SK-N-SH (cell line): ENCODE results near the gene EIF4E. TPM values are rescaled to one million over a fixed set of nuclear protein-coding genes. Genes with fewer than 3 reads are reported as not detected.

Experiments
- CTCF ChIA-PET: fragments of 300-600, 350-600 bp; formaldehyde crosslinking; extraction: SDS; loops from one replicate; lab custom pipeline; 2021; lab: Yijun Ruan, JAX
- POLR2A ChIA-PET: fragments of 350-600 bp; sonication (Branson Sonifier 250); formaldehyde crosslinking; extraction: SDS; loops from one replicate; lab custom pipeline; 2020; ENCODE audit warnings: antibody characterized with exemption, inconsistent platforms; lab: Yijun Ruan, JAX
- DNase-seq: peaks from one replicate; pipeline ENCODE4 v3.0.0; 2012
- H2AFZ ChIP-seq: fragments of 200-600 bp; sonication (generic); 2 replicates; pipeline ENCODE4 v1.8.1; 2016; ENCODE audit warnings: antibody characterized with exemption, mild to moderate bottlenecking, low read depth
- H3F3A ChIP-seq: fragments of 200-600 bp; sonication (generic); replicated peaks from 2 replicates; pipeline ENCODE3; 2016; ENCODE audit warnings: antibody characterized with exemption, mild to moderate bottlenecking; ENCODE audit not compliant: insufficient read depth
- H3K27ac ChIP-seq, 2 experiments: fragments of 200-500 bp in 1 of 2; fragments of 200-600 bp in 1 of 2; sonication (Bioruptor generic) in 1 of 2; sonication (generic), shearing (Covaris generic) in 1 of 2; 2 replicates each; pipeline versions ENCODE4 v1.5.1 to v1.6.1; 2014 to 2016; ENCODE audit warnings: low read depth in 2 of 2, inconsistent platforms in 1 of 2, low read length in 1 of 2, mild to moderate bottlenecking in 1 of 2, mixed read lengths in 1 of 2
- H3K27me3 ChIP-seq: fragments of 200-600 bp; sonication (generic), shearing (Covaris generic); 2 replicates; pipeline ENCODE4 v1.6.1; 2016; ENCODE audit warnings: mixed run types; ENCODE audit not compliant: insufficient read depth
- H3K36me3 ChIP-seq, 2 experiments: fragments of 200-500 bp in 1 of 2; fragments of 200-600 bp in 1 of 2; sonication (Bioruptor generic) in 1 of 2; sonication (generic) in 1 of 2; replicated peaks in 1 of 2; 2 replicates each; pipeline versions ENCODE3 to v1.5.1; 2014 to 2016; ENCODE audit warnings: low read length in 1 of 2, mild to moderate bottlenecking in 1 of 2; ENCODE audit not compliant: insufficient read depth in 2 of 2, control insufficient read depth in 1 of 2
- H3K4me1 ChIP-seq, 2 experiments: fragments of 200-500 bp in 1 of 2; fragments of 200-600 bp in 1 of 2; sonication (Bioruptor generic) in 1 of 2; sonication (generic), shearing (Covaris generic) in 1 of 2; 2 replicates each; pipeline versions ENCODE4 v1.5.1 to v1.6.1; 2014 to 2016; ENCODE audit warnings: low read depth in 1 of 2, low read length in 1 of 2, mixed run types in 1 of 2; ENCODE audit not compliant: insufficient read depth in 2 of 2, control insufficient read depth in 1 of 2
- H3K4me2 ChIP-seq: fragments of 200-600 bp; sonication (generic), shearing (Covaris generic); 2 replicates; pipeline ENCODE4 v1.6.1; 2017; ENCODE audit warnings: mixed run types
- H3K4me3 ChIP-seq, 2 experiments: fragments of 200-500 bp in 1 of 2; fragments of 200-600 bp in 1 of 2; sonication (Bioruptor generic) in 1 of 2; sonication (generic), shearing (Covaris generic) in 1 of 2; 2 replicates each; pipeline versions ENCODE4 v1.5.1 to v1.8.1; 2014 to 2016; ENCODE audit warnings: low read depth in 2 of 2, inconsistent platforms in 1 of 2, low read length in 1 of 2, mild to moderate bottlenecking in 1 of 2, mixed read lengths in 1 of 2, moderate library complexity in 1 of 2
- H3K79me2 ChIP-seq: fragments of 200-600 bp; sonication (generic); 2 replicates; pipeline ENCODE4 v1.8.1; 2017; ENCODE audit warnings: mild to moderate bottlenecking; ENCODE audit not compliant: insufficient read depth
- H3K9ac ChIP-seq: fragments of 200-600 bp; sonication (generic); 2 replicates; pipeline ENCODE4 v1.6.1; 2017; ENCODE audit warnings: mixed run types
- H3K9me2 ChIP-seq: fragments of 200-600 bp; sonication (generic); 2 replicates; pipeline ENCODE4 v1.6.1; 2017; ENCODE audit warnings: mixed run types
- H3K9me3 ChIP-seq: fragments of 200-600 bp; sonication (generic); 2 replicates; pipeline ENCODE4 v1.6.1; 2017; ENCODE audit warnings: mixed run types, mild to moderate bottlenecking, moderate library complexity
- H4K20me1 ChIP-seq: fragments of 200-600 bp; sonication (generic); 2 replicates; pipeline ENCODE4 v1.6.1; 2017; ENCODE audit warnings: mild to moderate bottlenecking, mixed run types; ENCODE audit not compliant: insufficient read depth
- CHD2 ChIP-seq: fragments of 150-350 bp; IDR thresholded peaks from 2 replicates; pipeline ENCODE4 v1.6.1; 2018; ENCODE audit warnings: low read length; ENCODE audit not compliant: partially characterized antibody
- ELF1 ChIP-seq: IDR thresholded peaks from 2 replicates; pipeline ENCODE4 v1.4.0; 2012
- EP300 ChIP-seq, 2 experiments: IDR thresholded peaks; 2 replicates each; pipeline versions ENCODE4 v1.4.0 to v1.6.1; 2012; ENCODE audit warnings: borderline replicate concordance in 1 of 2, low read depth in 1 of 2, low read length in 1 of 2
- EZH2phosphoT487 ChIP-seq: fragments of 200-600 bp; sonication (generic); IDR thresholded peaks from 2 replicates; pipeline ENCODE4 v1.6.1; 2017; ENCODE audit warnings: low read depth, mixed run types, mild to moderate bottlenecking, antibody characterized with exemption, moderate library complexity, borderline replicate concordance
- GABPA ChIP-seq: IDR thresholded peaks from 2 replicates; pipeline ENCODE4 v1.4.0; 2012; ENCODE audit warnings: low read depth, mild to moderate bottlenecking
- GATA2 ChIP-seq: sonication (generic); formaldehyde crosslinking; IDR thresholded peaks from 2 replicates; pipeline ENCODE4 v1.5.0; 2020; ENCODE audit warnings: mild to moderate bottlenecking, missing genetic modification reagents
- JUND ChIP-seq: IDR thresholded peaks from 2 replicates; pipeline ENCODE4 v1.4.0; 2012
- MEF2A ChIP-seq: IDR thresholded peaks from 2 replicates; pipeline ENCODE4 v1.4.0; 2012; ENCODE audit warnings: low read depth, borderline replicate concordance
- MXI1 ChIP-seq: IDR thresholded peaks from 2 replicates; pipeline ENCODE4 v1.6.1; 2012; ENCODE audit warnings: mild to moderate bottlenecking, low read depth, low read length, improper control_type of control experiment
- NFIC ChIP-seq: IDR thresholded peaks from 2 replicates; pipeline ENCODE4 v1.4.0; 2012; ENCODE audit warnings: borderline replicate concordance
- POLR2AphosphoS5 ChIP-seq: IDR thresholded peaks from 2 replicates; pipeline ENCODE4 v1.6.1; 2012; ENCODE audit warnings: low read depth, low read length
- RAD21 ChIP-seq: IDR thresholded peaks from 2 replicates; pipeline ENCODE4 v1.6.1; 2012; ENCODE audit warnings: mild to moderate bottlenecking, low read length
- RCOR1 ChIP-seq: fragments of 150-350 bp; IDR thresholded peaks from 2 replicates; pipeline ENCODE4 v1.6.1; 2017; ENCODE audit warnings: antibody characterized with exemption, low read length
- SMC3 ChIP-seq: IDR thresholded peaks from 2 replicates; pipeline ENCODE4 v1.6.1; 2012; ENCODE audit warnings: low read depth, low read length, improper control_type of control experiment
- TAF1 ChIP-seq: IDR thresholded peaks from 2 replicates; pipeline ENCODE4 v1.6.1; 2012; ENCODE audit warnings: low read depth, mild to moderate bottlenecking, low read length, moderate library complexity, borderline replicate concordance
- TEAD4 ChIP-seq: IDR thresholded peaks from 2 replicates; pipeline ENCODE4 v1.4.0; 2012; ENCODE audit warnings: mild to moderate bottlenecking, borderline replicate concordance; ENCODE audit not compliant: insufficient read depth
- USF1 ChIP-seq: IDR thresholded peaks from 2 replicates; pipeline ENCODE4 v1.4.0; 2012; ENCODE audit warnings: low read depth, borderline replicate concordance
- YY1 ChIP-seq: IDR thresholded peaks from 2 replicates; pipeline ENCODE4 v1.4.0; 2012; ENCODE audit warnings: low read depth, mild to moderate bottlenecking
- WGBS: methylation state at CpG from one replicate; pipeline ENCODE4 v1.1.6; 2017; ENCODE audit warnings: low lambda C conversion rate; 5-methylcytosine and 5-hydroxymethylcytosine counted together
- polyA plus RNA-seq, 3 experiments: library from polyadenylated mRNA; depleted of rRNA; stranded (reverse); fragments of >200 nt; gene quantifications; 2 replicates each; pipeline ENCODE4 v1.2.3, GENCODE V29; 2012
- TF ChIP-seq, protein P1 (sequence below): fragments of 200-600 bp; sonication (generic); IDR thresholded peaks from 2 replicates; pipeline ENCODE4 v1.6.1; 2017; ENCODE audit warnings: antibody characterized with exemption, mild to moderate bottlenecking, moderate library complexity
- TF ChIP-seq, protein P2 (sequence below): fragments of 150-350 bp; IDR thresholded peaks from 2 replicates; pipeline ENCODE4 v1.6.1; 2017; ENCODE audit warnings: antibody characterized with exemption, low read length, low read depth, borderline replicate concordance

Gene EIF4E
- polyA plus RNA-seq, 1 of the 3 experiments (the other 2 are of a cell fraction), result 59.8 TPM

- H3K27ac ChIP-seq, result no peak overlapping the region
- TF ChIP-seq MEF2A (no peak), NFIC (no peak)
- H3K36me3 ChIP-seq, result no peaks in the 10 kb centered on the region
- no peak overlapping the region for H2AFZ ChIP-seq
- no peaks in the 10 kb centered on the region for H3K9me3 ChIP-seq
- 81% methylated on average over 3 of the region's 3 CpGs for WGBS
- H3F3A ChIP-seq, result no peaks in the 10 kb centered on the region
- no peak overlapping the region for H3K4me2 ChIP-seq
- ChIA-PET CTCF (interaction anchor here (0.8 to 2.8 kb wide), 4 partner anchors 13 to 438 kb away, joined by 3 to 12 read pairs (median 4); partner anchors contain the start of gene METAP1), POLR2A (no interaction called here)
- no peaks in the 10 kb centered on the region for H3K79me2 ChIP-seq
- no peaks in the 10 kb centered on the region for H4K20me1 ChIP-seq
- no peaks in the 10 kb centered on the region for H3K9me2 ChIP-seq
- no peak overlapping the region for H3K4me3 ChIP-seq
- no peaks in the 10 kb centered on the region for H3K27me3 ChIP-seq
- no peak overlapping the region for H3K9ac ChIP-seq
- H3K4me1 ChIP-seq, result peaks cover 3 to 6% of the 10 kb centered on the region in 2 experiments; a peak in 3 of 4 replicates
- no peak for DNase-seq
Measured at GRCh38 chr4:98966926-98967325, 38.0 kb upstream of the EIF4E start.

GRCh38 chr4:98963538-98964433 lies 34.9 kb upstream of the EIF4E start:
- Histone ChIP-seq H3K79me2 (no peaks in the 10 kb centered on the region), H4K20me1 (no peaks in the 10 kb centered on the region), H2AFZ (peak overlapping the region; percentile 23), H3K4me1 (peaks cover 0 to 6% of the 10 kb centered on the region in 2 experiments; a peak in 1 of 4 replicates), H3K36me3 (no peaks in the 10 kb centered on the region), H3K27me3 (no peaks in the 10 kb centered on the region), H3K9me3 (no peaks in the 10 kb centered on the region), H3K4me3 (no peak overlapping the region), H3F3A (no peaks in the 10 kb centered on the region), H3K27ac (no peak overlapping the region), H3K9ac (no peak overlapping the region), H3K4me2 (no peak overlapping the region; the same call in 1 of the 2 replicates), H3K9me2 (no peaks in the 10 kb centered on the region)
- TF ChIP-seq ELF1 (no peak), TAF1 (no peak), EP300 (IDR thresholded peaks at IDR 0.05; ENCODE audit: borderline replicate concordance in 1 of 2, low read depth in 1 of 2, low read length in 1 of 2) (no peak), USF1 (no peak), CHD2 (no peak), POLR2AphosphoS5 (no peak), SMC3 (no peak), GABPA (no peak), GATA2 (CRISPR knock-in tag) (no peak), TEAD4 (no peak), MXI1 (no peak), YY1 (no peak), EZH2phosphoT487 (no peak), RAD21 (no peak), RCOR1 (no peak), JUND (no peak)
- TF ChIP-seq, protein P1, sequence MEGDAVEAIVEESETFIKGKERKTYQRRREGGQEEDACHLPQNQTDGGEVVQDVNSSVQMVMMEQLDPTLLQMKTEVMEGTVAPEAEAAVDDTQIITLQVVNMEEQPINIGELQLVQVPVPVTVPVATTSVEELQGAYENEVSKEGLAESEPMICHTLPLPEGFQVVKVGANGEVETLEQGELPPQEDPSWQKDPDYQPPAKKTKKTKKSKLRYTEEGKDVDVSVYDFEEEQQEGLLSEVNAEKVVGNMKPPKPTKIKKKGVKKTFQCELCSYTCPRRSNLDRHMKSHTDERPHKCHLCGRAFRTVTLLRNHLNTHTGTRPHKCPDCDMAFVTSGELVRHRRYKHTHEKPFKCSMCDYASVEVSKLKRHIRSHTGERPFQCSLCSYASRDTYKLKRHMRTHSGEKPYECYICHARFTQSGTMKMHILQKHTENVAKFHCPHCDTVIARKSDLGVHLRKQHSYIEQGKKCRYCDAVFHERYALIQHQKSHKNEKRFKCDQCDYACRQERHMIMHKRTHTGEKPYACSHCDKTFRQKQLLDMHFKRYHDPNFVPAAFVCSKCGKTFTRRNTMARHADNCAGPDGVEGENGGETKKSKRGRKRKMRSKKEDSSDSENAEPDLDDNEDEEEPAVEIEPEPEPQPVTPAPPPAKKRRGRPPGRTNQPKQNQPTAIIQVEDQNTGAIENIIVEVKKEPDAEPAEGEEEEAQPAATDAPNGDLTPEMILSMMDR, result no peak
- TF ChIP-seq, protein P2, sequence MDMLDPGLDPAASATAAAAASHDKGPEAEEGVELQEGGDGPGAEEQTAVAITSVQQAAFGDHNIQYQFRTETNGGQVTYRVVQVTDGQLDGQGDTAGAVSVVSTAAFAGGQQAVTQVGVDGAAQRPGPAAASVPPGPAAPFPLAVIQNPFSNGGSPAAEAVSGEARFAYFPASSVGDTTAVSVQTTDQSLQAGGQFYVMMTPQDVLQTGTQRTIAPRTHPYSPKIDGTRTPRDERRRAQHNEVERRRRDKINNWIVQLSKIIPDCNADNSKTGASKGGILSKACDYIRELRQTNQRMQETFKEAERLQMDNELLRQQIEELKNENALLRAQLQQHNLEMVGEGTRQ, result no peak
- ChIA-PET CTCF (interaction anchor here (0.6 to 1.8 kb wide), 2 partner anchors 31 to 137 kb away, joined by 3 read pairs; no protein-coding TSS in a partner anchor), POLR2A (no interaction called here)
- WGBS, result 71% methylated on average over 4 of the region's 5 CpGs
- no peak for DNase-seq
